Effector CD4-positive, alpha-beta T cell (primary cell): Measurements from ENCODE around the gene PIEZO2.

Experiments used
- DNase-seq: peaks from one replicate; pipeline ENCODE4 v3.0.0-alpha.2; 2020

PIEZO2 gene

GRCh38 chr18:10838553-10838952 is 310.8 kb downstream of the PIEZO2 start:
- no peak for DNase-seq

GRCh38 chr18:10834128-10834815 is 315.1 kb downstream of the PIEZO2 start:
- no peak for DNase-seq

- no peak for DNase-seq
These were observed 315.7 kb downstream of the PIEZO2 start for GRCh38 chr18:10833656-10834055.

- no peak for DNase-seq
These were observed 323.0 kb downstream of the PIEZO2 start for GRCh38 chr18:10826400-10826799.

GRCh38 chr18:10822456-10822855 is 326.9 kb downstream of the PIEZO2 start:
- no peak for DNase-seq

- DNase-seq: no peak
These were observed 328.7 kb downstream of the PIEZO2 start for GRCh38 chr18:10820681-10821080.

- DNase-seq: no peak
These were observed 335.0 kb downstream of the PIEZO2 start for GRCh38 chr18:10814336-10814735.

- DNase-seq: no peak
These were observed 343.7 kb downstream of the PIEZO2 start for GRCh38 chr18:10805587-10806118.

- DNase-seq: no peak
These were observed 345.2 kb downstream of the PIEZO2 start for GRCh38 chr18:10804126-10804525.

GRCh38 chr18:10798727-10799550 is 350.4 kb downstream of the PIEZO2 start:
- DNase-seq: no peak

- no peak for DNase-seq
These were observed 351.5 kb downstream of the PIEZO2 start for GRCh38 chr18:10797896-10798295.

- no peak for DNase-seq
These were observed 354.6 kb downstream of the PIEZO2 start for GRCh38 chr18:10794771-10795170.

GRCh38 chr18:10793730-10794370 is 355.5 kb downstream of the PIEZO2 start:
- no peak for DNase-seq

- DNase-seq: no peak
These were observed 357.2 kb downstream of the PIEZO2 start for GRCh38 chr18:10792181-10792580.

GRCh38 chr18:10791169-10791831 is 358.1 kb downstream of the PIEZO2 start:
- DNase-seq: no peak

- no peak for DNase-seq
These were observed 360.2 kb downstream of the PIEZO2 start for GRCh38 chr18:10789180-10789579.

GRCh38 chr18:10787293-10787901 is 362.0 kb downstream of the PIEZO2 start:
- DNase-seq: peak; percentile 60

- no peak for DNase-seq
These were observed 363.6 kb downstream of the PIEZO2 start for GRCh38 chr18:10785798-10786197.

GRCh38 chr18:10784596-10785202 is 364.7 kb downstream of the PIEZO2 start:
- no peak for DNase-seq

- no peak for DNase-seq
These were observed 365.4 kb downstream of the PIEZO2 start for GRCh38 chr18:10783941-10784340.

- DNase-seq: no peak
These were observed 372.9 kb downstream of the PIEZO2 start for GRCh38 chr18:10776493-10776892.

GRCh38 chr18:10775026-10775425 is 374.3 kb downstream of the PIEZO2 start:
- no peak for DNase-seq
